Measurements from ENCODE around the gene C4A.
"Not testable (repeated sequence)": the region's sequence is repeated elsewhere in the genome, so short reads cannot be mapped to it uniquely, and the experiment has no call there.

C4A gene

DNA sequence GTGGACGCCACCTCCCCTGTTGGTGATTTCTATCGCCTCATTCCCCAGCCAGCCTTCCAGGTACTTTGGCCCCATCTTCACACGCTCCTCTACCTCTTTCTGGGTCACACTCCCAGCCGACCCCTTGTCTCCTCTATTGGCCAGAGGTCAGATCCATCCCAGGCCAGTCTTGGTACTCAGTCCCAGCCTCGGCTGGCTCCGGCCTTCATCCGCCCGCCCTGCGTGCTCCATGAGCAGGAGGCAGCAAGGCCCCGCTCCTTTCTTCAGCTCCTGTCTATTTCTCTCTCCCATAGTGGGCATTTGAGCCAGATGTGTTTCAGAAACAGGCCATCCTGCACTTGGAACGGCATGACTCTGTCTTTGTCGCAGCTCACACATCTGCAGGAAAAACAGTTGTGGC lies 20.2 kb upstream of the C4A start:
- no peak for DNase-seq

DNA sequence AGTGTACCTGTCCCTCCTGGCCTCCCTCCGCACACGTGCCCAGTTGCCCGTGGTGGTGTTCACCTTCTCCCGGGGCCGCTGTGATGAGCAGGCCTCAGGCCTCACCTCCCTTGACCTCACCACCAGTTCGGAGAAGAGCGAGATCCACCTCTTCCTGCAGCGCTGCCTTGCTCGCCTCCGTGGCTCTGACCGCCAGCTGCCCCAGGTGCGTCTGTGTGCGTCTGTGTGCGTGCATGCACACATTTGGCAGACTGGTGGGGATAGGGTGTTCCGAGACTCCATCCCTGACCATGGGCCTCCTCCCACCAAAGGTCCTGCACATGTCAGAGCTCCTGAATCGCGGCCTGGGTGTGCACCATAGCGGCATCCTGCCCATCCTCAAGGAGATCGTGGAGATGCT lies 17.9 kb upstream of the C4A start:
- DNase-seq: no peak

DNA sequence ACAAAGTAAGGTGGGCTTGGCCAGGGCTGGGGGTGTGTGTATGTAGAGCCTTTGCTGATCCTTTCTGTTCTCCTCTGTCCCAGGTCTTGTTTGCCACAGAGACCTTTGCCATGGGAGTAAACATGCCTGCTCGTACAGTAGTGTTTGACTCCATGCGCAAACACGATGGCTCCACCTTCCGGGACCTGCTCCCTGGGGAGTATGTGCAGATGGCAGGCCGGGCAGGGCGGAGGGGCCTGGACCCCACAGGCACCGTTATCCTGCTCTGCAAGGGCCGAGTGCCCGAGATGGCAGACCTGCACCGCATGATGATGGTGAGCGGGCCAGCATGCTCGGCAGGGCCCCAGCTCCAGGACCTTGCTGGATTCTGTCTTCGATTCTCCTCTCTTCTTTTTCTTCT lies 16.2 kb upstream of the C4A start:
- DNase-seq: no peak

DNA sequence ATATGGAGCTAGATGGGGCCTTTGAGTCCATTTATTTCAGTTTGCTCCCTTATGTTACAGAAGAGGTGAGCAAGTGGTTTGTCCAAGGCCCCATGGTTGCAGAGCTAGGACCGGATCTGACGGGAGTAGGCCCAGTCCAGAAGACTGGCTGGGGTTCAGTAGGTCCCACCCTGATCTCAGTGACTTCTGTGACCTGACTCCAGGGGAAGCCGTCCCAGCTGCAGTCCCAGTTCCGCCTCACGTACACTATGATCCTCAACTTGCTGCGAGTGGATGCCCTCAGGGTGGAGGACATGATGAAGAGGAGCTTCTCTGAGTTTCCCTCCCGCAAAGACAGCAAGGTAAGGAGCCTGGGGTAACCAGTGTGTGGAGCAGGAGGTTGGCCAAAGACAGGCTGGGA lies 15.4 kb upstream of the C4A start:
- no peak for DNase-seq

DNA sequence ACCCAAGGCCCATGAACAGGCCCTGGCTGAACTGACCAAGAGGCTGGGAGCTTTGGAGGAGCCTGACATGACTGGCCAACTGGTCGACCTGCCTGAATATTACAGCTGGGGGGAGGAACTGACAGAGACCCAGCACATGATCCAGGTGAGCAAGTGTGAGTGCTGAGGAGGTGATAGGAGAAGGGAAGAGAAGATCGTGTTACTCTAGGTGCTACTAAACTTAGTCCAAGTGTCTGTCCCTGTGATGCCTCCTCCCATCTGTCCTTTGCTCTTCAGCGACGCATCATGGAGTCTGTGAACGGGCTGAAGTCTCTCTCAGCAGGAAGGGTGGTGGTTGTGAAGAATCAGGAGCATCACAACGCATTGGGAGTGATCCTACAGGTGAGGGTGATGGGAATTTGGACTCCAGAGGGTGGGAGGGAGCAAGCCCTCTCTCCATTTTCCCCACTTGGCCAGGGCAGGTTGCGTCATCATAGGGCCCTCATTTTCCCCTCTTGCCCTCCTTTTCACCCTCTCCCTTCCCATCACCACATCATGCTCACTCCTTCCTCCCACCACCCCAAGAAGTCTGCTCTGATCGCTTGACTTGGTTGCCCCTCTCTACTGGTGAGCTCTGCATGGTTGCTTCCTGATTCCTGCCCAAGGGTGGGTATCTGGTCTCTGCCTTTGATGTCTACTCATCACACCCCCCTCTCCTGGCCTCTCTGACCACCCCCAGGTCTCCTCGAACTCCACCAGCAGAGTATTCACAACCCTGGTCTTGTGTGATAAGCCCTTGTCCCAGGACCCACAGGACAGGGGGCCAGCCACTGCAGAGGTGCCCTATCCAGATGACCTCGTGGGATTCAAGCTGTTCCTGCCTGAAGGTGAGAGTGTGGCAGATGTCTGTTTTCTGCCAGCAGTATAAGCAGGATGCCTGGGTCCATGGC lies 14.6 kb upstream of the C4A start:
- no peak for DNase-seq

DNA sequence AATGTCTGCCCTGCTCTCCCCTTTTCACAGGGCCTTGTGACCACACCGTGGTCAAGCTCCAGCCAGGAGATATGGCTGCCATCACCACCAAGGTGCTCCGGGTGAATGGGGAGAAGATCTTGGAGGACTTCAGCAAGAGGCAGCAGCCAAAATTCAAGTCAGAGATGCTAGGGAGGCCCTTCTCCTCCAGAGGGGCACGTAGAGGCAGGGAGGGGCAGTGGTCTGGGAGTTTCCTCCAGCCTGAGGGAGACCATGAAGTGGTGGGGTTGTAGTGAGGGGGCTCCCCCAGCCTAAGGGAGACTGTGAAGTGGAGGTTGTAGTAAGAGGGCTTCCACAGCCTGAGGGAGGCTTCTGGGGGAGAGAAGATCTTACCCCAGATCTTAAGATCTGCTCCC lies 13.9 kb upstream of the C4A start:
- DNase-seq: no peak

DNA sequence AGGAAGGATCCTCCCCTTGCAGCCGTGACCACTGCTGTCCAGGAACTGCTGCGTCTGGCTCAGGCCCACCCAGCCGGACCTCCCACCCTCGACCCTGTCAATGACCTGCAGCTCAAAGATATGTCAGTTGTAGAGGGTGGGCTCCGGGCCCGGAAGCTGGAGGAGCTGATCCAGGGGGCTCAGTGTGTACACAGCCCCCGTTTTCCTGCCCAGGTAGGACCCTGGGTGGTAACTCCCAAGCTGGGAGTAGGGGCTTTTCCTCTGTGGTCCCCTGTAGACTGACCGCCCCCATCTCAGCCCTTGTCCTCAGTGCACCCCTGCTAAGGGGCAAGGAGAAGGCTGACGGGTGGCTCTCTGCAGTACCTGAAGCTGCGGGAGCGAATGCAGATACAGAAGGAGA lies 13.5 kb upstream of the C4A start:
- no peak for DNase-seq

DNA sequence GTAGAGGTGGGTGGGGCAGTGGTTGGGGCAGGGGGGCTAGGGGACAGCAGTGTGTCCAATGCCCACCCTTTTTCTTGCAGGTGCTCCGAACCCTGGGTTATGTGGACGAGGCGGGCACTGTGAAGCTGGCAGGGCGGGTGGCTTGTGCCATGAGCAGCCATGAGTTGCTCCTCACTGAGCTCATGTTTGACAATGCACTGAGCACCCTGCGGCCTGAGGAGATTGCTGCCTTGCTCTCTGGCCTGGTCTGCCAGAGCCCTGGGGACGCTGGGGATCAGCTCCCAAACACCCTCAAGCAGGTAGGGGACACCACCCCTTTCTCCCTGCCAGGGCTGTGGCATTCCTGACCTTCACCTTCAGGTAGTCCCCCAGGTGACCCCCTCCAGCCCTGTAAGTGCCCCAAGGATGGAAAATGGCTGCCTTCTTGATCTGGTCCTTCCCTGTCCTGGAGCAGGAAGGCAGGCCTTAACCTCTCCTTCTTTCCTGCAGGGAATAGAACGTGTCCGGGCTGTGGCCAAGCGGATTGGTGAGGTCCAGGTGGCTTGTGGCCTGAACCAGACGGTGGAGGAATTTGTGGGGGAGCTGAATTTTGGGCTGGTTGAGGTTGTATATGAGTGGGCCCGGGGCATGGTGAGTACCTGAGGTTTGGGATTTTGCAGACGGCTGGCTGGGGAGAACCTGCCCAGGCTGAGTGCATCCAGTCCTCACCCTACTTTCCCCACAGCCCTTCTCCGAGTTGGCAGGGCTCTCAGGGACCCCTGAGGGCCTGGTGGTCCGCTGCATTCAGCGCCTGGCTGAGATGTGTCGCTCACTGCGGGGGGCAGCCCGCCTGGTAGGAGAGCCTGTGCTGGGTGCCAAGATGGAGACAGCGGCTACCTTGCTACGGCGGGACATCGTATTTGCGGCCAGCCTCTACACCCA lies 12.8 kb upstream of the C4A start:
- no peak for DNase-seq

DNA sequence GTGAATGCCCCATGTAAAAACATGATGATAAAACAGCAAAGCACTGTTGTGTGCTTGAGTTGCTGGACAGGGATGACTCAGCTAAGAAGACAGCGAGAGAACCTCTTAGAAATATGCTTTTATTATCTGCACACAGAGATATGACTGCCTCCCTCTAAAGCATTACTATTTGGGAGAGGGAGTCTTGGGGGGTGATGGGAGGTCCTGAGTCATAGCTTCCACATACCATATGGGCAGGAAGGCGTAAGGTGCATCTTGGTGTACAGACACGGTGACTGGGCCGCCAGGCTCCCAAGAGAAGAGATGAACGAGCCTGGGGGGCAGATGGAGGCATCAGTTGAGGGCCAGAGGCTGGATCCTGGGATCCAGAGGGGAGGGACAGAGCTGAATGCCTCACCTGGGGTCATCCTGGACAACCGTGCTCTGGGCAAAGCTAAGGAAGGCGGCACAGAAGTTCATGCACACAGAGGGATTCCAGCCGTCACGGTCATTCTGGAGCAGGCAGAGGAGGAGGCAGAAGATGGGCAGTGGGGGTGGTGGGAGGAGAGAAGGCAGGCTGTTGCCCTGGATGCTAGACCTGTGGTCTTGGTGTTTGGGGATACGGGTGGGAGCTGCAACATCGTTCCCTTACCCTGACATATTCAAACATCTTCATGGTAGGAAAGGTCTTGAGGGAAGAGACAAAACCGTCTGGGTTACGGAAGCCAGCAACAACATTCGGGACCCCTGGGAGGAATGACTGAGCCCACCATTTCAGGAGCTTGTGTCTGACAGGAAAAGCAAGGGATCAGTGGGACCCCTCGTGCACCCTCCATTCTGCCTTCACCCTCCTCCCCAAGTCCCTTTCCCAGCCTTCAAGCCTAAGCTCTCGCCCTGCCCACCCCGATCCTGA lies 11.9 kb upstream of the C4A start:
- no peak for DNase-seq

DNA sequence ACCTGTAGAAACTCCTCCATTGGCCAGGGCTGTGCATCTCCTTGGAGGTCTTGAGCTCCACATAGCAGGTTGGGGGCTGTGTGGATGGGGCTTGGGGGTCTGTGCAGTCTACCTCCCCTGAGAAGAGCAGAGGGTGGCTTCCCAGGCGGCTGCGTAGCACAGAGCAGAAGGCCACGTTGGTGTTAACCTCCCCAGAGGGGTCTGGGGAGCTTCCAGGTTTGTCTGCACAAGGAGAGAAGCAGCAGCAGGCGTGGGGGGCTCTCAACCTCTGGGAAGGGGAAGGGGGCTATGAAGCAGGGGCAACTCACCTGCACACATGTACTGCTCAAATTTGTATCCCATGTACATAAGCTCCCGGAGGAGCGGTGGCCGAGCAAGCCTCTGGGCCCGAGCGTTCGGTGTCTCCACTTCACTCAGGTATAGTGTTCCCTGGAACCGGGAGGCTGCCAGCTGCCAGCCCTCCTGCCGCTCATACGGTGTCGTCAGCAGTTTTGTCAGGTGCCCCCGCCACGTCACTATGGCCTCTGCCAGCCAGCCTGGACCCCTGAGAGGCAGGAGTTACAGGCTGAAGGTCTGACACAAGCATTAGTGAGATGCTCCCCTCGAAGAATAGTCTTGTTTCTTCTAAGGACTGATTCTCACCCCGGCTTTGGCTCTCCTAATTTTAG lies 11.1 kb upstream of the C4A start:
- DNase-seq: no peak

DNA sequence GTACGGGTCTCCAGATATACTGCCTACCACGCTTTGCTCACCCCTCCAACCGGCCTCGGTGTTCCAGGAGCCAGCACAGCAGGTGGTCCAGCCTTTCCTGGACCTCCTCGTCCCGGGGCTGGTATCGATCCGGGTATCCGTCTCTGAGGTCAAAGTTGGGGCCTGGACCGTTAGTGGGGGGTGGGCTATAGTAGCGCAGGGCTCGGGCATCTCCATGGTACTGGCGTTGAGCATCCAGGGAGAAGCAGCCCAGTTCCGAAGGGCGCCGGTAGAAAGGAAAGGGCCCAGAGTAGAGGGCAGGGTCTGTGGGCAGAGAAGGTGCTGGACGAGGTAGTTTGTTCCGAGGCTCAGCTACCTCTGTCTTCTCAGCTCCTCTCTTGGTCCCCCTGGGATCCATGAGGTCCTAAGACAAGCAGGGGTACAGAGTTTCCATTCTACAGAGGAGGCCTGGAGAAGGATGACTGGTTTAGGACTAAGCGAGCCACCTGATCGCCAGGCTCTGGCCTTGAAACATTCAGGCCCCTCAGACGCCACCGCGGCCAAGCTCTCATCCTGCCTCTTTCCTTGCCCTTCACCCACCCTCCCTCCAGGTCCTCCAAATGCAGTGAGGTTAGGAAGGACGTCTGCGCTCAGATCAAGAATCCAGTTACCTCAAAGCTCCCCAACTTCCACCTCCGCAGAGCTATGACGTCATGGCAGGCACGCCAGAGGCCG lies 10.4 kb upstream of the C4A start:
- no peak for DNase-seq

DNA sequence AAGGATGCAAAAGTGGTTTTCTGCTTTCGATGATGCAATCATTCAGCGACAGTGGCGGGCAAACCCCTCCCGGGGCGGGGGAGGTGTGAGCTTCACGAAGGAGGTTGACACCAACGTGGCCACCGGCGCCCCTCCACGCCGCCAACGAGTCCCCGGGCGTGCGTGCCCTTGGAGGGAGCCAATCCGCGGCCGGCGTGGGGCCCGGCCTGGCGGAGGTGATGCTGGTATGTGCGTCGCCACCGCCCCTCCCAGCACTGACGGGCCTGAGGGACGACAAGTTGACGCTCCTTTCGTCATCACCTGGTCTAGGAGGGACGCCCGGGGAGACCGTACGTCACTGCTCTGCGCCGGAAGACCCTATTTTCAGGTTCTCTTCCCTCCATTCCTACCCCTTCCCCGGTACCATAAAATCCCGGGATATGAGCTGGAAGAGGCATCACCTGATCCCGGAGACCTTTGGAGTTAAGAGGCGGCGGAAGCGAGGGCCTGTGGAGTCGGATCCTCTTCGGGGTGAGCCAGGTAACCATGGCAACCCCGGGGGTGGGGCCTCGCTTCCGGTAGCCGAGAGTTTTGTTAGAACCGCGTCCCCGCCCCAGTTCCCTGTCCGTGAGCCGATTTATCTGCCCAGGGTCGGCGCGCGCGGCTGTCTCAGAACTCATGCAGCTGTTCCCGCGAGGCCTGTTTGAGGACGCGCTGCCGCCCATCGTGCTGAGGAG lies 9.7 kb upstream of the C4A start, which contains the start of gene DXO:
DXO (minus strand) TSS at position 146 of the 716 bp plus-strand sequence. CDS start 463 bp downstream, outside the sequence.
- peak; percentile 96 for DNase-seq

DNA sequence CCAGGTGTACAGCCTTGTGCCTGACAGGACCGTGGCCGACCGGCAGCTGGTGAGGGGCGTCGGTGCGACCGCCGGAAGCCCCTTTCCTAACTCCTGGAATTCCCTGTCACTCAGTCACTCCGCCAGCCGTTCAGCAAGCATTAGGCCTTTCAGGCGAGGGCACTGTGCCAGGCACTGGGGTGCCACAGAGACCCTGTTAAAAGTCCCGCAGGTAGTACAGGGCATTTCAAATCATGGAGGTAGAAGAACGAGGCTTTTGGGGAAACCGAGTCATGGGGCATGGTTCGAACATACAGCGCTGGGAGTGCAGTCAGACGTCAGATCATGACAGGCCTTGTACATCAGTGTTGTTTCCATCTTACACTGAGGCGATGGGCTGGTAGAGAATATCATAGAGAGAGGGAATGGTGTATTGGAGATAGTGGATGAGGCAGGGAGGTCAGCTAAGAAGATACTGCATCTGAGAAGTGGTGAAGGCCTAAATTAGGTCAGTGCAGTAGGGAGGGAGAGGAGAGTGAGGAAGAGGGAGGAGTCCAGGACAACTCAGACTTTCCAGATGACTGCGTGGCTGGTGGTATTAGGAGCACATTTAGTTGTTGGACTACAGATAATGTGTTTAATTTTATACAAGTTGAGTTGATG lies 9.0 kb upstream of the C4A start:
- DNase-seq: no peak

DNA sequence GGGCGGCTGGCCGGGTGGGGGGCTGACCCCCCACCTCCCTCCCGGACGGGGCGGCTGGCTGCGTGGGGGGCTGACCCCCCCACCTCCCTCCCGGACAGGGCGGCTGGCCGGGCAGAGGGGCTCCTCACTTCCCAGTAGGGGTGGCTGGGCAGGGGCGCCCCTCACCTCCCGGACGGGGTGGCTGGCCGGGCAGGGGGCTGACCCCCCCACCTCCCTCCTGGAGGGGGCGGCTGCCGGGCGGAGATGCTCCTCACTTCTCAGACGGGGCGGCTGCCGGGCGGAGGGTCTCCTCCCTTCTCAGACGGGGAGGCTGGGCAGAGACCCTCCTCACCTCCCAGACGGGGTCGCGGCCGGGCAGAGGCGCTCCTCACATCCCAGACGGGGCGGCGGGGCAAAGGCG lies 5.8 kb upstream of the C4A start:
- DNase-seq: not testable (repeated sequence)

DNA sequence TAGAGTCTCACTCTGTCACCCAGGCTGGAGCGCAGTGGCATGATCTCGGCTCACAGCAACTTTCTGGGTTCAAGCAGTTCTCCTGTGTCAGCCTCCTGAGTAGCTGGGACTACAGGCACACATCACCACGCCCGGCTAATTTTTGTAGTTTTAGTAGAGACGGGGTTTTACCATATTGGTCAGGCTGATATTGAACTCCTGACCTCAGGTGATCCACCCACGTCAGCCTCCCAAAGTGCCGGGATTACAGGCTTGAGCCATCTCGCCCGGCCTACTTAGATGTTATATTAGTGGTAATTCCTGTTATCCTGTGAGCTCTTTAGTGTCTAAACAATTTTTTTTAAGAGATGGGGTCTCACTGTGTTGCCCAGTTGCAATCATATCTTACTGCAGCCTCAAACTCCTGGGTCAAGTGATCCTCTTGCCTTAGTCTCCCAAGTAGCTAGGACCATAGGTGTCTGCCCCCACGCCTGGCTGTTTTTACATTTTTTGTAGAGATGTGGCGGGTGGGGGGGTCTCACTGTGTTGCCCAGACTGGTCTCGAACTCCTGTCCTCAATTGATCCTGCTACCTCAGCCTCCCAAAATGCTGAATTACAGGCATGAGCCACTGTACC lies 3.9 kb upstream of the C4A start:
- no peak for DNase-seq

DNA sequence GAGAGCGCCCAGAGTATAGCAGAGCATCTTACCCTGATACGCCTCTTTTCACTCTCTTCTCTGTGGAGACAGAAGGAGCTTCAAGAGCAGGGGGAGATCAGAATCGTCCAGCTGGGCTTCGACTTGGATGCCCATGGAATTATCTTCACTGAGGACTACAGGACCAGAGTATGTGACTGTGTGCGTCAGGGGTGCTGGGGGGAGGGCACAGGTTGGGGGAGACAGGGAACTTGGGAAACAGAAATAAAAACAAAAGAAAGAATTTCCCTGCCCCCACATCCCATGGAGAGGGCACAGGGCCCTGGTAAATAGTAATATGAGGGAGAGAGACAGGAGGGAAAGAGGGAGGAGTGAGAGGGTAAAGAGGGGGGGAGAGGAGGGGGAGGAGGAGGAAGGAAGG lies 3.0 kb upstream of the C4A start:
- no peak for DNase-seq

DNA sequence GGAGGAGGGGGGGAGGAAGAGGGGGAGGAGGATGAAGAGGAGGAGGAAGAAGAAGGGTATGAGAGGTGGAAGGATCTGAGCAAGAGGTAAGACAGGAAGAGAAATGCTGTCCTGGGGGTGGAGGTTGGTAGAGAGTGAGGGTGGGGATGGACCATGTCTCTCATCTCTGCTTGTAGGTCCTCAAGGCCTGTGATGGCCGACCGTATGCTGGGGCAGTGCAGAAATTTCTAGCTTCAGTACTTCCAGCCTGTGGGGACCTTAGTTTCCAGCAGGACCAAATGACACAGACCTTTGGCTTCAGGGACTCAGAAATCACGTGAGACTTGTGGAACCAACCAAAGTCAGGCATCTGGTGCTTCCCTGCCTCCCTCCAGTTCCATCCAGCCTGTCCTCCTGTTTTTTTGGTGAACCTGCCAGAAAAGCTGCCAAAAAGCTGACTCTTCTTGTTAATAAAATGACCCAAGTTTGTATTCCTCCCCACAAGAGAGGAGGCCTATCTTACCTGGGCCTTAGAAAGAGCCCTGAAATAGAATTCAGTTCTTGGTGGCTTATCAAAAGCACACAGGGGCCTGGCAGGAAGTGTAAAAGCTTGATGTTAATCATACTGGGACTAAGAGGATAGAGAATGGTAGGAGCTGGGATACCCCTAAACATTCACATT lies 2.5 kb upstream of the C4A start:
- no peak for DNase-seq

DNA sequence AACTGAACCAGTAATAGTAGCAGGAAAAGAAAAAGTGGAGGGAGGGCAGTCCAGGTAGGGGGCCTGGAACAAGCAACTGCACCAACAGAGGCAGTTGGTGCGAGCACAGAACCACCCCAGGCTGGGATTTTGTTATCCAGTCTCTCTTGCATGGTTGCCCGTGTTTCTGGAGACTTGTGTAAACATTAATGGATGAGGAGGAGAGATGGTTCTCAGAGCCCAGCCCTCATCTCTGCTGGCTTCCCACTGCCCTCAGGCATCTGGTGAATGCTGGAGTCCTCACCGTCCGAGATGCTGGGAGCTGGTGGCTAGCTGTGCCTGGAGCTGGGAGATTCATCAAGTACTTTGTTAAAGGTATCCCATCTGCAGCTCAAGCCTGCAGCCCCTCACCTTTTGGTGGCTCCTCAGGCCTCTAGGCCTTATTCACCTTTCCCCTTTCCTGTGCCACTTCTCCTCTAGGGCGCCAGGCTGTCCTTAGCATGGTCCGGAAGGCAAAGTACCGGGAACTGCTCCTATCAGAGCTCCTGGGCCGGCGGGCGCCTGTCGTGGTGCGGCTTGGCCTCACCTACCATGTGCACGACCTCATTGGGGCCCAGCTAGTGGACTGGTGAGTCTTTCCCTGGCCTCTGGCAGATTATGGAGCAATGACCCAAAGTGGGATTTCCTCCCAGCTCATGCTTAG lies 1.5 kb upstream of the C4A start:
- DNase-seq: not testable (repeated sequence)

DNA sequence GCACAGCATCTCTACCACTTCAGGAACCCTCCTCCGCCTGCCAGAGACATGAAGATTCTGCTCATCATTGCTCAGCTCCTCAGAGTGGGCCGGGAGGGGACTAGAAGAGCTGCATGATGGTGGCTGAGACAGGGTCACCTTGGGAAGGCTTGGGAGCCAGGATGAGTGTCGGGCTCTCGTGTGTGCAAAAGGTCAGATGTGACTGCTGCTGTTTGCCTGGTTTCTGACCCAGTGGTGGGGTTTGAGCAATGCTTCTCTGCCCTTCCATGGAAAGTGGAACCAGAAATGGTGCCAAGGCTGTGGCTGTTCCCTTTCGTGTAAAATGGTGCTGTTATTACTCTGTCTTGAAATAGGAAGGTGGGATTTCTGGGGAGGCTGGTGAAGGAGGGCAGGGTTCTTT lies 859 bp upstream of the C4A start:
- not testable (repeated sequence) for DNase-seq

All from cortex of kidney (tissue), 1 donor.